K562 (cell line): Measurements from ENCODE around the gene BCAM. TPM values are rescaled to one million over a fixed set of nuclear protein-coding genes. Genes with fewer than 3 reads are reported as not detected.

Source experiments
- ATAC-seq: fragments of 200-7000 bp; cut with Tn5 transposase; 3 replicates; pipeline ENCODE4 v1.9.1; 2020; ENCODE audit warnings: moderate library complexity
- BruUV-seq: library from RNA; stranded (reverse); fragments of 400-500 nt; replicated peaks from 2 replicates; lab custom pipeline; 2021; lab: Mats Ljungman, UMichigan
- CTCF ChIA-PET: fragments of 300-600 bp; formaldehyde crosslinking; extraction: SDS; loops from one replicate; lab custom pipeline; 2021; ENCODE audit warnings: low intra/inter-chr PET ratio; lab: Yijun Ruan, JAX
- POLR2A ChIA-PET: fragments of 300-600, 350-650 bp; sonication (Branson Sonifier 250); formaldehyde crosslinking; extraction: SDS; loops from one replicate; lab custom pipeline; 2021; ENCODE audit warnings: antibody characterized with exemption, inconsistent platforms; lab: Yijun Ruan, JAX
- DNase-seq, 4 experiments: peaks; one replicate each; pipeline versions ENCODE4 v3.0.0 to v3.0.0-alpha.2; 2011 to 2018; ENCODE audit warnings: low spot score in 3 of 4, mixed read lengths in 3 of 4; ENCODE audit errors: extremely low read depth in 1 of 4
- FAIRE-seq: peaks from 2 replicates; lab custom pipeline; 2011; peaks lifted over from hg19 to GRCh38; lab: Jason Lieb, UNC
- H2AFZ ChIP-seq: 2 replicates; pipeline ENCODE4 v1.6.0; 2011; ENCODE audit warnings: low read depth, low read length, control low read depth, inconsistent platforms
- H3K27ac ChIP-seq: fragments of 200-600 bp; 3 replicates; pipeline ENCODE4 v1.8.0; 2011; ENCODE audit warnings: low read depth, mild to moderate bottlenecking, control low read depth, inconsistent platforms, low read length, moderate library complexity, mixed read lengths; ENCODE audit errors: extremely low read depth
- H3K27me3 ChIP-seq, 2 experiments: fragments of 300-600 bp in 1 of 2; 2 replicates in 1 of 2; 3 replicates in 1 of 2; pipeline versions ENCODE4 v1.6.0 to v1.8.0; 2011; ENCODE audit warnings: inconsistent platforms in 2 of 2, low read length in 2 of 2, mild to moderate bottlenecking in 1 of 2, mixed read lengths in 1 of 2, moderate library complexity in 1 of 2; ENCODE audit not compliant: control insufficient read depth in 2 of 2, insufficient read depth in 2 of 2
- H3K36me3 ChIP-seq: fragments of 300-600 bp; 3 replicates; pipeline ENCODE4 v1.8.0; 2011; ENCODE audit warnings: mild to moderate bottlenecking, low read length, inconsistent platforms; ENCODE audit not compliant: control insufficient read depth, insufficient read depth
- H3K4me1 ChIP-seq, 2 experiments: fragments of 200-600 bp in 1 of 2; replicated peaks in 1 of 2; 2 replicates in 1 of 2; 3 replicates in 1 of 2; pipeline versions ENCODE4 v1.5.1 to v1.8.0; 2011; ENCODE audit warnings: inconsistent platforms in 2 of 2, low read length in 2 of 2, mild to moderate bottlenecking in 1 of 2, mixed read lengths in 1 of 2, moderate library complexity in 1 of 2; ENCODE audit not compliant: control insufficient read depth in 2 of 2, insufficient read depth in 2 of 2
- H3K4me2 ChIP-seq: 2 replicates; pipeline ENCODE4 v1.6.1; 2011; ENCODE audit warnings: low read length, control low read depth, inconsistent platforms, mixed read lengths; ENCODE audit not compliant: insufficient read depth
- H3K4me3 ChIP-seq: fragments of 200-600 bp; sonication (generic), shearing (Covaris generic); 2 replicates; pipeline ENCODE4 v1.5.1; 2016; ENCODE audit warnings: control low read depth, inconsistent platforms
- H3K79me2 ChIP-seq: fragments of 200-600 bp; 3 replicates; pipeline ENCODE4 v1.8.0; 2011; ENCODE audit warnings: low read length, inconsistent platforms; ENCODE audit not compliant: control insufficient read depth, insufficient read depth
- H3K9ac ChIP-seq, 2 experiments: 2 replicates each; pipeline versions ENCODE4 v1.6.0 to v1.6.1; 2011; ENCODE audit warnings: low read depth in 2 of 2, low read length in 2 of 2, control low read depth in 1 of 2, inconsistent platforms in 1 of 2, mild to moderate bottlenecking in 1 of 2, mixed read lengths in 1 of 2; ENCODE audit not compliant: insufficient read depth in 1 of 2
- H3K9me1 ChIP-seq: one replicate; pipeline ENCODE4 v1.6.0; 2011; ENCODE audit warnings: inconsistent platforms, mild to moderate bottlenecking, low read length, moderate library complexity; ENCODE audit not compliant: control insufficient read depth, insufficient read depth
- H3K9me3 ChIP-seq: replicated peaks from 2 replicates; pipeline ENCODE4 v1.5.1; 2011; ENCODE audit warnings: low read depth, low read length, inconsistent platforms; ENCODE audit not compliant: control insufficient read depth, insufficient read depth
- H4K20me1 ChIP-seq: replicated peaks from 2 replicates; pipeline ENCODE4 v1.6.1; 2011; ENCODE audit warnings: low read length, inconsistent platforms, mixed read lengths; ENCODE audit not compliant: control insufficient read depth, insufficient read depth
- CBFA2T2 ChIP-seq: fragments of 450-650 bp; conservative IDR thresholded peaks from 2 replicates; pipeline ENCODE4 v1.6.1; 2017; ENCODE audit warnings: mild to moderate bottlenecking
- CHCHD3 ChIP-seq: fragments of 250-450 bp; sonication (Bioruptor Pico); IDR thresholded peaks from 2 replicates; pipeline ENCODE4 v2.1.2; 2022; ENCODE audit warnings: mild to moderate bottlenecking
- GATAD2A ChIP-seq: fragments of 450-650 bp; IDR thresholded peaks from 2 replicates; pipeline ENCODE4 v1.6.1; 2017
- MECOM ChIP-seq: fragments of 250-450 bp; sonication (Bioruptor Pico); IDR thresholded peaks from 2 replicates; pipeline ENCODE4 v1.8.0; 2022; ENCODE audit warnings: inconsistent platforms
- NUFIP1 ChIP-seq: fragments of 450-650 bp; IDR thresholded peaks from 2 replicates; pipeline ENCODE4 v1.6.1; 2018; ENCODE audit not compliant: partially characterized antibody
- RAD51 ChIP-seq: fragments of 450-650 bp; IDR thresholded peaks from 2 replicates; pipeline ENCODE4 v1.7.1; 2016; ENCODE audit warnings: low read depth, mild to moderate bottlenecking, borderline replicate concordance
- ZBTB49 ChIP-seq: sonication (generic); formaldehyde crosslinking; IDR thresholded peaks from 2 replicates; pipeline ENCODE4 v1.8.0; 2022; ENCODE audit warnings: missing genetic modification reagents, mild to moderate bottlenecking, borderline replicate concordance
- ZFP36 ChIP-seq: fragments of 150-350 bp; IDR thresholded peaks from 2 replicates; pipeline ENCODE4 v1.6.1; 2018; ENCODE audit warnings: low read length, low read depth; ENCODE audit not compliant: partially characterized antibody
- ZNF316 ChIP-seq: fragments of 450-650 bp; IDR thresholded peaks from 2 replicates; pipeline ENCODE4 v1.6.1; 2016
- WGBS: fragments of 100-300 bp; shearing (Covaris generic); methylation state at CpG from one replicate; pipeline ENCODE4 v1.1.6; 2016; ENCODE audit warnings: low coverage, mixed read lengths; ENCODE audit not compliant: insufficient coverage; ENCODE audit errors: missing lambda C conversion rate; 5-methylcytosine and 5-hydroxymethylcytosine counted together
- in situ Hi-C: fragments of 300-500 bp; cut with MboI; formaldehyde crosslinking; loops from 4 replicates; pipeline ENCODE4 v1.15.0; 2018; ENCODE audit warnings: inconsistent platforms, mixed read lengths
- intact Hi-C: fragments of 100-400 bp; cut with micrococcal nuclease; formaldehyde crosslinking; loops from 2 replicates; pipeline ENCODE4 v1.14.2; 2022
- polyA plus RNA-seq, 8 experiments: library from polyadenylated mRNA; depleted of rRNA in 4 of 8; stranded (reverse) in 5 of 8; unstranded in 3 of 8; fragments of >200 nt; fragmentation: Nextera tagmentation in 2 of 8; fragmentation: Illumina TruSeq in 1 of 8; extraction: Ambion mirVana in 2 of 8; extraction: Trizol in 1 of 8; gene quantifications; 2 replicates each; pipeline versions ENCODE4 v1.2.1 to v1.2.3, GENCODE V29; 2011 to 2014; ENCODE audit warnings: inconsistent platforms in 1 of 8, missing spikeins in 1 of 8
- total RNA-seq, 7 experiments: library from RNA; depleted of rRNA in 6 of 7; stranded (reverse); fragments of >200 nt in 6 of 7; fragmentation: Illumina TruSeq in 2 of 7; extraction: Trizol in 2 of 7; gene quantifications; 2 replicates each; pipeline versions ENCODE4 v1.2.1 to v1.2.3, GENCODE V29; 2011 to 2021; ENCODE audit warnings: low replicate concordance in 1 of 7

Gene BCAM
- total and polyA plus RNA-seq, 9 of the 15 experiments (the other 6 are each of a cell fraction or from before 2014, with no cell fraction given) = 0.07 to 1.3 (median 0.33) TPM; not detected in 2

- DNase-seq (no peak), ATAC-seq (no peak), FAIRE-seq (peak; percentile 73)
- no peaks in the 10 kb centered on the region for H4K20me1 ChIP-seq
- H3K4me3 ChIP-seq = no peak overlapping the region
- H3K27me3 ChIP-seq = no peaks in the 10 kb centered on the region
- H3K27ac ChIP-seq = no peak overlapping the region
- H3K4me2 ChIP-seq = no peak overlapping the region
- in situ Hi-C loops = no loop called here
- intact Hi-C loops = no loop called here
- WGBS = 28% methylated on average over 3 of the region's 3 CpGs
- H3K9me3 ChIP-seq = no peaks in the 10 kb centered on the region
- no TSS peak for BruUV-seq
- H3K9me1 ChIP-seq = no peaks in the 10 kb centered on the region
- POLR2A ChIA-PET = interaction anchor here (0.7 to 1.6 kb wide), 3 partner anchors 8 to 56 kb away, joined by 3 read pairs; no protein-coding TSS in a partner anchor
- no peaks in the 10 kb centered on the region for H3K36me3 ChIP-seq
- no peak overlapping the region for H2AFZ ChIP-seq
- no peak overlapping the region for H3K9ac ChIP-seq
- TF ChIP-seq ZFP36 (peak; percentile 60), CBFA2T2 (no peak), MECOM (CRISPR knock-in tag) (no peak), GATAD2A (no peak), RAD51 (no peak), ZNF316 (no peak), NUFIP1 (no peak)
- TF ChIP-seq, all 486 proteins: peak for 1
- CTCF ChIA-PET = interaction anchor here (0.8 kb wide), 1 partner anchor 84 kb away, joined by 5 read pairs; no protein-coding TSS in a partner anchor
- Histone ChIP-seq H3K79me2 (no peaks in the 10 kb centered on the region), H3K4me1 (peaks cover 4 to 24% of the 10 kb centered on the region in 2 experiments; a peak in 3 of 5 replicates)
Measured at GRCh38 chr19:44772959-44773358, 35.9 kb upstream of the BCAM start.

DNA sequence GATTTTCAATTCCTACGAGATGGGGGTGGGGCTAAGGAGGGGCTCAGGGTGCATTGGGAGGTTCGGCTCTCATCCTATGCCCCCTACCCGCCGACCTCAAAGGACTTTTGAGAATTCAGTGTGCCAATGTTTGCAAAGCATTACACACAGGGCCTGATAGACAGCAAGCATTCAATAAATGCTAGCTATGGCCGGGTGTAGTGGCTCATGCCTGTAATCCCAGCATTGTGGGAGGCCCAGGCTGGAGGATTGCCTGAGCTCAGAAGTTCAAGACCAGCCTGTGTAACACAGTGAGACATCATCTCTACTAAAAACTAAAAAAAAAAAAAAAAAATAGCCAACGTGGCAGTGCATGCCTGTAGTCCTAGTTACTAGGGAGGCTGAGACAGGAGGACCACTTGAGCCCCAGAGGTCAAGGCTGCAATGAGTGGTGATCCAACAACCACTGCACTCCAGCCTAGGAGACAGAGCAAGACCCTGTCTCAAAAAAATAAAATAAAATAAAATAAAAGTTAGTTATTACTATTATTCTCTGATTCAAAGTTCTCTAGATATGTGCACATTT lies 33.1 kb upstream of the BCAM start:
- DNase-seq (no peak), FAIRE-seq (no peak), ATAC-seq (no peak)
- Histone ChIP-seq H2AFZ (no peak overlapping the region), H3K79me2 (no peaks in the 10 kb centered on the region), H3K4me3 (no peak overlapping the region), H3K27ac (no peak overlapping the region), H3K9me1 (no peaks in the 10 kb centered on the region), H3K9ac (no peak overlapping the region), H3K9me3 (no peaks in the 10 kb centered on the region), H3K4me1 (peaks cover 4 to 23% of the 10 kb centered on the region in 2 experiments; a peak in 3 of 5 replicates), H3K27me3 (no peaks in the 10 kb centered on the region), H4K20me1 (no peaks in the 10 kb centered on the region), H3K4me2 (no peak overlapping the region), H3K36me3 (no peaks in the 10 kb centered on the region)
- ChIA-PET POLR2A (no interaction called here), CTCF (interaction anchor here (0.7 kb wide), 1 partner anchor 534 kb away, joined by 4 read pairs; no protein-coding TSS in a partner anchor)
- intact Hi-C loops = no loop called here
- no TSS peak for BruUV-seq
- in situ Hi-C loops = loop anchor here (5.0 kb wide), 1 partner anchor 203 kb away; no protein-coding TSS in a partner anchor
- TF ChIP-seq ZBTB49 (CRISPR knock-in tag) = no peak
- TF ChIP-seq CHCHD3 (CRISPR knock-in tag) = no peak
- 56% methylated on average over 5 of the region's 6 CpGs for WGBS
